GM12878 (cell line): ENCODE data around the gene VSX1. TPM values are rescaled to one million over a fixed set of nuclear protein-coding genes. Genes with fewer than 3 reads are reported as not detected.

Experiments used
- ATAC-seq: fragments of 200-7000 bp; cut with Tn5 transposase; 3 replicates; pipeline ENCODE4 v1.9.1; 2020; ENCODE audit warnings: mild to moderate bottlenecking, moderate library complexity
- BruUV-seq: library from RNA; stranded (reverse); fragments of 400-500 nt; replicated peaks from 2 replicates; lab custom pipeline; 2021; lab: Mats Ljungman, UMichigan
- CTCF ChIA-PET: fragments of 300-600 bp; sonication (Branson Sonifier 250); formaldehyde crosslinking; extraction: SDS; loops from one replicate; lab custom pipeline; 2021; ENCODE audit warnings: inconsistent platforms; lab: Yijun Ruan, JAX
- POLR2A ChIA-PET: fragments of 350-600 bp; formaldehyde crosslinking; extraction: SDS; loops from one replicate; lab custom pipeline; 2021; ENCODE audit warnings: inconsistent platforms; lab: Charles Lee
- RAD21 ChIA-PET: fragments of 300-600 bp; sonication (Branson Sonifier 250); formaldehyde crosslinking; loops from one replicate; lab custom pipeline; 2023; ENCODE audit warnings: antibody characterized with exemption; ENCODE audit not compliant: unreplicated experiment; lab: Charles Lee
- SMC1A ChIA-PET: fragments of 300-600 bp; sonication (Branson Sonifier 250); formaldehyde crosslinking; loops from one replicate; lab custom pipeline; 2023; ENCODE audit not compliant: unreplicated experiment, uncharacterized antibody; lab: Charles Lee
- DNase-seq: peaks from one replicate; pipeline ENCODE4 v3.0.0-alpha.2; 2011; ENCODE audit warnings: low read depth, low spot score
- FAIRE-seq: peaks from 3 replicates; lab custom pipeline; 2011; peaks lifted over from hg19 to GRCh38; lab: Jason Lieb, UNC
- H2AFZ ChIP-seq: 2 replicates; pipeline ENCODE4 v1.6.0; 2011; ENCODE audit warnings: low read depth, low read length, control low read depth; ENCODE audit not compliant: control insufficient read depth
- H3K27ac ChIP-seq: 2 replicates; pipeline ENCODE4 v1.5.1; 2011; ENCODE audit warnings: control low read depth; ENCODE audit not compliant: control insufficient read depth, insufficient read depth
- H3K27me3 ChIP-seq, 2 experiments: replicated peaks in 1 of 2; 2 replicates each; pipeline versions ENCODE4 v1.6.0 to v1.6.1; 2011; ENCODE audit warnings: low read length in 1 of 2; ENCODE audit not compliant: control insufficient read depth in 2 of 2, insufficient read depth in 2 of 2
- H3K36me3 ChIP-seq, 2 experiments: 2 replicates each; pipeline ENCODE4 v1.5.1; 2011; ENCODE audit warnings: low read length in 1 of 2; ENCODE audit not compliant: control insufficient read depth in 2 of 2, insufficient read depth in 2 of 2
- H3K4me1 ChIP-seq: 2 replicates; pipeline ENCODE4 v1.6.1; 2011; ENCODE audit warnings: mild to moderate bottlenecking, low read length, moderate library complexity, mixed read lengths; ENCODE audit not compliant: control insufficient read depth, insufficient read depth
- H3K4me2 ChIP-seq: 2 replicates; pipeline ENCODE4 v1.6.0; 2011; ENCODE audit warnings: control low read depth; ENCODE audit not compliant: control insufficient read depth, insufficient read depth
- H3K4me3 ChIP-seq: fragments of 200-600 bp; sonication (generic); 2 replicates; pipeline ENCODE4 v1.5.1; 2016
- H3K79me2 ChIP-seq: 2 replicates; pipeline ENCODE4 v1.6.0; 2011; ENCODE audit warnings: low read length; ENCODE audit not compliant: control insufficient read depth, insufficient read depth
- H3K9ac ChIP-seq: 2 replicates; pipeline ENCODE4 v1.8.0; 2011; ENCODE audit warnings: low read length, control low read depth, mixed read lengths; ENCODE audit not compliant: control insufficient read depth, insufficient read depth
- H3K9me3 ChIP-seq: replicated peaks from 3 replicates; pipeline ENCODE4 v1.5.1; 2011; ENCODE audit warnings: mild to moderate bottlenecking, low read length; ENCODE audit not compliant: control insufficient read depth, insufficient read depth
- H4K20me1 ChIP-seq: 2 replicates; pipeline ENCODE4 v1.6.0; 2011; ENCODE audit not compliant: control insufficient read depth, insufficient read depth
- CREB1 ChIP-seq: IDR thresholded peaks from 2 replicates; pipeline ENCODE4 v1.6.1; 2012; ENCODE audit warnings: low read depth, mild to moderate bottlenecking, inconsistent platforms
- GABPA ChIP-seq: IDR thresholded peaks from 2 replicates; pipeline ENCODE4 v1.6.1; 2014; ENCODE audit warnings: antibody characterized with exemption, low read depth, mild to moderate bottlenecking, inconsistent platforms
- IRF4 ChIP-seq: IDR thresholded peaks from 2 replicates; pipeline ENCODE4 v1.6.1; 2011; ENCODE audit warnings: low read depth, low read length
- JUND ChIP-seq: IDR thresholded peaks from 2 replicates; pipeline ENCODE4 v1.6.1; 2012; ENCODE audit warnings: low read depth, mild to moderate bottlenecking, low read length, improper control_type of control experiment, moderate library complexity
- KLF5 ChIP-seq: fragments of 450-650 bp; IDR thresholded peaks from 2 replicates; pipeline ENCODE4 v1.6.1; 2014; ENCODE audit warnings: mild to moderate bottlenecking; ENCODE audit not compliant: partially characterized antibody
- LARP7 ChIP-seq: fragments of 450-650 bp; IDR thresholded peaks from 2 replicates; pipeline ENCODE4 v1.6.1; 2017; ENCODE audit warnings: mild to moderate bottlenecking
- NFIC ChIP-seq: IDR thresholded peaks from 2 replicates; pipeline ENCODE4 v1.6.1; 2012; ENCODE audit warnings: low read depth, mild to moderate bottlenecking, inconsistent platforms, low read length, moderate library complexity
- NFYB ChIP-seq: IDR thresholded peaks from 2 replicates; pipeline ENCODE4 v1.6.1; 2011; ENCODE audit warnings: low read depth, mild to moderate bottlenecking, low read length, improper control_type of control experiment, moderate library complexity; ENCODE audit not compliant: insufficient read depth
- NR2F1 ChIP-seq: fragments of 450-650 bp; conservative IDR thresholded peaks from 2 replicates; pipeline ENCODE4 v1.6.1; 2017; ENCODE audit warnings: mild to moderate bottlenecking
- RUNX3 ChIP-seq: IDR thresholded peaks from 2 replicates; pipeline ENCODE4 v1.6.1; 2012; ENCODE audit warnings: low read length, inconsistent platforms
- SUPT20H ChIP-seq: IDR thresholded peaks from 2 replicates; pipeline ENCODE4 v1.6.1; 2011; ENCODE audit warnings: low read depth, mild to moderate bottlenecking, low read length, moderate library complexity, borderline replicate concordance; ENCODE audit not compliant: control insufficient read depth
- ZNF384 ChIP-seq: IDR thresholded peaks from 2 replicates; pipeline ENCODE4 v1.6.1; 2012; ENCODE audit warnings: low read depth, mild to moderate bottlenecking, low read length, improper control_type of control experiment, borderline replicate concordance
- WGBS: methylation state at CpG from one replicate; pipeline ENCODE4 v1.1.6; 2016; ENCODE audit warnings: low lambda C conversion rate; ENCODE audit not compliant: insufficient replicate concordance, insufficient coverage; ENCODE audit errors: missing lambda C conversion rate; 5-methylcytosine and 5-hydroxymethylcytosine counted together
- in situ Hi-C: fragments of 300-500 bp; cut with MboI; formaldehyde crosslinking; loops from 9 replicates; pipeline ENCODE4 v1.14.3; 2018; ENCODE audit warnings: mixed read lengths
- intact Hi-C: fragments of 100-400 bp; cut with micrococcal nuclease; formaldehyde crosslinking; loops from one replicate; pipeline ENCODE4 v1.14.2; 2022; ENCODE audit not compliant: unreplicated experiment
- polyA plus RNA-seq, 11 experiments: library from polyadenylated mRNA; depleted of rRNA in 4 of 11; unstranded in 6 of 11; stranded (reverse) in 5 of 11; fragments of >200 nt; fragmentation: Nextera tagmentation in 4 of 11; fragmentation: Illumina TruSeq in 1 of 11; extraction: Ambion mirVana in 4 of 11; extraction: Trizol in 1 of 11; gene quantifications; 1 replicate in 1 of 11; 2 replicates in 10 of 11; pipeline versions ENCODE4 v1.2.1 to v1.2.3, GENCODE V29; 2011 to 2016; ENCODE audit warnings: inconsistent platforms in 2 of 11, missing spikeins in 2 of 11, low read depth in 1 of 11
- total RNA-seq, 4 experiments: library from RNA; depleted of rRNA in 3 of 4; stranded (reverse); fragments of >200 nt in 3 of 4; fragmentation: Illumina TruSeq in 1 of 4; extraction: Trizol in 1 of 4; gene quantifications; 2 replicates each; pipeline versions ENCODE4 v1.2.1 to v1.2.3, GENCODE V29; 2013 to 2021
- TF ChIP-seq, protein P1 (sequence below): fragments of 450-650 bp; IDR thresholded peaks from 2 replicates; pipeline ENCODE4 v1.6.1; 2016; ENCODE audit warnings: mild to moderate bottlenecking

The VSX1 gene
- total and polyA plus RNA-seq, 10 of the 15 experiments (the other 5 are each of a cell fraction or from before 2014, with no cell fraction given) = 0.05 TPM; not detected in 9

DNA sequence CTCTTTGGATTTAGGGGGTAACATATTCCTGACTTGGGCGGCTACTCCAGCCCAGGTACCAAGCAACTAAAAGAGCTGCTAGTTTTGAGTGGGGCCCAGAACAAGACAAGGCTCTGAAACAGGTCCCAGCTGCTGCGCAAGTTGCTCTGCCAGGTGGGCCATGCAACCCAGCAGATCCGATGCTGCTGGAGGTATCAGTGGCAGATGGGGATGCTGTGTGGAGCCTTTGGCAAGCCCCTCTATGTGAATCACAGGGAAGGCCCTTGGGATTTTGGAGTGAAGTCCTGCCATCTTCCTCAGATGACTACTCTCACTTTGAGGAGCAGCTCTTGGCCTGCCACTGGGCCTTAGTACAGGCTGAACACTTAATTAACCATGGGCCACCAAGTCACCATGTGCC lies 43.7 kb upstream of the VSX1 start:
- POLR2A ChIA-PET = no interaction called here
- FAIRE-seq (no peak), ATAC-seq (no peak), DNase-seq (no peak)
- intact Hi-C loops (no loop called here), in situ Hi-C loops (no loop called here)
- no peaks in the 10 kb centered on the region for H3K36me3 ChIP-seq
- peaks cover 0 to 3% of the 10 kb centered on the region in 2 experiments; a peak in 1 of 4 replicates for H3K27me3 ChIP-seq
- SMC1A ChIA-PET = no interaction called here
- H3K4me3 ChIP-seq = no peak overlapping the region
- H3K79me2 ChIP-seq = no peaks in the 10 kb centered on the region
- CTCF ChIA-PET = no interaction called here
- BruUV-seq = no TSS peak
- H3K27ac ChIP-seq = no peak overlapping the region
- WGBS = 40% methylated on average over 3 of the region's 3 CpGs
- no peaks in the 10 kb centered on the region for H3K4me1 ChIP-seq
- no peak overlapping the region for H3K4me2 ChIP-seq
- RAD21 ChIA-PET = no interaction called here
- no peaks in the 10 kb centered on the region for H4K20me1 ChIP-seq
- no peak for TF ChIP-seq GABPA
- no peak for TF ChIP-seq RUNX3
- TF ChIP-seq KLF5 = no peak
- no peak for TF ChIP-seq SUPT20H
- TF ChIP-seq JUND = no peak
- no peak for TF ChIP-seq ZNF384
- no peak for TF ChIP-seq NR2F1
- TF ChIP-seq, protein P1, sequence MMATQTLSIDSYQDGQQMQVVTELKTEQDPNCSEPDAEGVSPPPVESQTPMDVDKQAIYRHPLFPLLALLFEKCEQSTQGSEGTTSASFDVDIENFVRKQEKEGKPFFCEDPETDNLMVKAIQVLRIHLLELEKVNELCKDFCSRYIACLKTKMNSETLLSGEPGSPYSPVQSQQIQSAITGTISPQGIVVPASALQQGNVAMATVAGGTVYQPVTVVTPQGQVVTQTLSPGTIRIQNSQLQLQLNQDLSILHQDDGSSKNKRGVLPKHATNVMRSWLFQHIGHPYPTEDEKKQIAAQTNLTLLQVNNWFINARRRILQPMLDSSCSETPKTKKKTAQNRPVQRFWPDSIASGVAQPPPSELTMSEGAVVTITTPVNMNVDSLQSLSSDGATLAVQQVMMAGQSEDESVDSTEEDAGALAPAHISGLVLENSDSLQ = no peak
- no peak for TF ChIP-seq IRF4
- no peak for TF ChIP-seq NFIC
- TF ChIP-seq NFYB = no peak
- TF ChIP-seq CREB1 = no peak
- no peak for TF ChIP-seq LARP7
- H3K9ac ChIP-seq = no peak overlapping the region
- no peak overlapping the region for H2AFZ ChIP-seq
- no peaks in the 10 kb centered on the region for H3K9me3 ChIP-seq
